HUES64 (cell line): ENCODE data around the gene WASF2.

Experiments used
- H3K27ac ChIP-seq: 2 replicates; pipeline ENCODE4 v1.7.0; 2013; ENCODE audit warnings: low read depth, low read length, inconsistent platforms
- H3K27me3 ChIP-seq: 2 replicates; pipeline ENCODE4 v1.6.1; 2013; ENCODE audit warnings: mild to moderate bottlenecking, low read length; ENCODE audit not compliant: insufficient read depth
- H3K36me3 ChIP-seq: 2 replicates; pipeline ENCODE4 v1.6.1; 2013; ENCODE audit warnings: mild to moderate bottlenecking, low read length; ENCODE audit not compliant: insufficient read depth
- H3K4me1 ChIP-seq: 2 replicates; pipeline ENCODE4 v1.6.1; 2013; ENCODE audit warnings: mild to moderate bottlenecking, low read length, moderate library complexity; ENCODE audit not compliant: insufficient read depth
- H3K4me3 ChIP-seq: 2 replicates; pipeline ENCODE4 v1.5.1; 2013; ENCODE audit warnings: mild to moderate bottlenecking, low read length, moderate library complexity
- H3K9ac ChIP-seq: 2 replicates; pipeline ENCODE4 v1.6.1; 2013; ENCODE audit warnings: mild to moderate bottlenecking, low read depth, low read length
- H3K9me3 ChIP-seq: 2 replicates; pipeline ENCODE4 v1.6.1; 2013; ENCODE audit warnings: low read depth, low read length; ENCODE audit not compliant: insufficient read depth
- WGBS: fragments of 150-250, 120-280 bp; methylation state at CpG from one replicate; pipeline ENCODE4 v1.1.7; 2013; ENCODE audit warnings: missing lambda C conversion rate; 5-methylcytosine and 5-hydroxymethylcytosine counted together

WASF2 gene

DNA sequence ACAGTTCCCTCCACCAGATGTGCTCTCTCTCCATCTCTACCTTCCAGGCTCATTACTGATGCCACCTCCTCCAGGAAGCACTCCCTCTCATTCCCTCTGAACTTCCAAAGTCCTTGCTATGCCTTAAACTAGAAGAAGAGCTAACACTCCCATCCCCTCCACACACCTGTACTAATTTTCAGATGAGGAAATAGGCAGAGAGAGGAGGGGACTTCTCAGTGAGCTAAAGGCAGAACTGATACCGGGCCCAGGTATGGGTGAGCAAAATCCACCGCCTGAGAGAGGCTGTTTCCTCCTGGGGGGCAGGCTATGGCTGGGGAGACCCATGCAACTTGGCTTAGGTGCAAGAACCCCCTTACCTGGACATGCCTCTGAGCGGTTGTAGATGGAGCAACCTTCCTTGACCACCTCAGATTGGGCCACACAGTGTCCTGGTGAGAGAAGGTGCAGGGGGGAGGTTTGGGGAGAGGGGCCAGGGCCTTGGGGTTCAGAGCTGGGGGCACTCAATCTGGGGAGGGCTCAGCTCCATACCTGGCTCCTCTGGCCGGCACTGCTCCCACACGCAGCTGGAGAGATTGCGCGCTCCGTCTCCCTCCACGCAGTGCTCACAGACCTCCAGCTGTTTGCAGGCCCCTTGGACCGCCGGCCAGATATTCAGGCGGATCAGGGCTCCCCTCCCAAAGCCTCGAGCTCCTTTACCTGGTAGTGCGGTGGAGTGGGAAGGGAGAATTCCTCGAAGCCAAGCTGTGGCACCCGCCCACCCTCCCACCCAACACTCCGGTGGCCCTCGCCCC, 107.8 kb downstream of the WASF2 start:
- H3K9ac ChIP-seq = no peak overlapping the region
- 80% methylated on average over 13 of the region's 18 CpGs for WGBS
- H3K4me1 ChIP-seq = no peaks in the 10 kb centered on the region
- peaks cover 15% of the 10 kb centered on the region for H3K27me3 ChIP-seq
- no peak overlapping the region for H3K4me3 ChIP-seq
- H3K36me3 ChIP-seq = no peaks in the 10 kb centered on the region
- H3K9me3 ChIP-seq = no peaks in the 10 kb centered on the region
- H3K27ac ChIP-seq = no peak overlapping the region

DNA sequence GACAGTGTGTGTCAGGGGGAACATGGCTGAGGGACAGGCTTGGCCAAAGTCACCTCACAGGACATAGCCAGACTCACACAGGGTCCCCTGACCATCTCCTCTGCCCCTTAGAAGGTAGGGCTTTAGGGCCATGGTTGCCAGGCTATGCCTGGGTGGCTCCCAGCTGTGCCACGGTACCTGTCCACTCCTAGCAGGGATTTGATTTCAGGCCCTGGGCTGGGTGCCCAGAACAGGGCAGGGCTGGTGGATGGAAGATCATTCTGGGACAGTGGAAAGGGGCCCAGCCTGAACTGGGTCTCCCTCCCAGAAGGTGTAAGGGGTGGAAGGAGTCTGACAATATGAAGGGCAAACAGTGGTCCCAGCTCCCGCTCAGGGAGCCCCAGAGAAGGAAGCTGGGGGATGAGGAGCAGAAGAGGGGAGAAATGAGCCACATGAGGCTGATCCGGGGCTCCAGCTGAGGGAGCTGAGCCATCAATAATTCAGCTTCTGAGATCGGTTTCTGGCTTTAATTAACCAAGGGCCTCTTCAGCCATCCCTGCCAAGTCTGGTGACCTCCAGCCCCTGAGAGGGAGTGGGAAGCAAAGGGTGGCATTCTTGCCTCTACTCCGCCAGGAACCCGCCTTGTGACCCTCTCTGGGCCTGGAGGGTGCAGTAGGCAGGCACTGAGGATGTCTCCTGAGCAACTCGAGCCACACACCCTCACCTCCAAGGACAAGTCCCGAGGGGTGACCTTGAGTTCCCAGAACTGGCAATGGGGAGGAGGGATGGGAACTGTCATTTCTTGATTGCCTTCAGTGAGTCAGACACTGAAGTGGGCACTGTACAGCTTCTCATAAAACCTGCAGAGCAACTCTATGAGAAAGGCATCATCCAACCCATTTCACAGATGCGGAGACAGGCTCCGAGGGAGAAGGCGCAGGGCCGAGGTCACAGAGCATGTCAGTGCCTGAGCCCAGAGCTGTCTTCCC, 108.9 kb downstream of the WASF2 start:
- H3K27ac ChIP-seq = no peak overlapping the region
- H3K4me1 ChIP-seq = no peaks in the 10 kb centered on the region
- no peak overlapping the region for H3K9ac ChIP-seq
- 91% methylated on average over 12 of the region's 12 CpGs for WGBS
- no peaks in the 10 kb centered on the region for H3K9me3 ChIP-seq
- no peaks in the 10 kb centered on the region for H3K36me3 ChIP-seq
- peaks cover 15% of the 10 kb centered on the region for H3K27me3 ChIP-seq
- H3K4me3 ChIP-seq = no peak overlapping the region

GRCh38 chr1:27380224-27380623, 109.7 kb downstream of the WASF2 start:
- no peak overlapping the region for H3K9ac ChIP-seq

DNA sequence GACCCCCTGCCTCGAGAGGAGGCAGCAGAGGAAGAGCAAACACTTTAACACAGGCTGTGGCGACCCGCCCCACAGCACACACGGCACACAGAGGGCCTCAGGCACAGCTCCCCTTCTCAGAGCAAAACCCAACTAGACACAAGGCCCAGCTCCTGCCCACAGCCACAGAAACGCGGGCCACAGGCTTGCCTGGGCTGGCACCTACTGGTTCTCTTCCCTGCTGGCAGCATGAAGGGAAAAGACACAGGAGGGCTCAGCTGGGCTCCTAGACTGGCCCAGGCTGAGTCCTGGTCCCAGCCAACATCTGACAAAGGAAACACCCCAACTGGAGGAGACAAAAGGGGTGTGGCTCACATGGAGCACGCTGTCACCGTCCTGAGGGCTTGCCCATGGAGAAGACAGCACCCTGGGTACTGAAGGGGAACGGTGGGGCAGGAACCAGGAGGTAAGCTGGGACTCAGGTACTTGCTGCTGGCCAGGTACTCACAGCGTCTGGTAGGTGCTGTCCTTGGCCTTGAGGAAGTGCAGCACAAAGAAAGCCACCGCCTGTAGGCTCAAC, 110.3 kb downstream of the WASF2 start:
- no peaks in the 10 kb centered on the region for H3K4me1 ChIP-seq
- no peak overlapping the region for H3K27ac ChIP-seq
- 80% methylated on average over 11 of the region's 11 CpGs for WGBS
- no peaks in the 10 kb centered on the region for H3K9me3 ChIP-seq
- H3K9ac ChIP-seq = no peak overlapping the region
- no peak overlapping the region for H3K4me3 ChIP-seq
- H3K36me3 ChIP-seq = no peaks in the 10 kb centered on the region
- peaks cover 15% of the 10 kb centered on the region for H3K27me3 ChIP-seq

More at GRCh38 chr1:27380224-27380623, 109.7 kb downstream of the WASF2 start:
- H3K9me3 ChIP-seq = no peaks in the 10 kb centered on the region
- WGBS = 91% methylated on average over 4 of the region's 4 CpGs
- H3K27ac ChIP-seq = no peak overlapping the region
- H3K4me1 ChIP-seq = no peaks in the 10 kb centered on the region
- H3K36me3 ChIP-seq = no peaks in the 10 kb centered on the region
- no peak overlapping the region for H3K4me3 ChIP-seq
- H3K27me3 ChIP-seq = peaks cover 15% of the 10 kb centered on the region

DNA sequence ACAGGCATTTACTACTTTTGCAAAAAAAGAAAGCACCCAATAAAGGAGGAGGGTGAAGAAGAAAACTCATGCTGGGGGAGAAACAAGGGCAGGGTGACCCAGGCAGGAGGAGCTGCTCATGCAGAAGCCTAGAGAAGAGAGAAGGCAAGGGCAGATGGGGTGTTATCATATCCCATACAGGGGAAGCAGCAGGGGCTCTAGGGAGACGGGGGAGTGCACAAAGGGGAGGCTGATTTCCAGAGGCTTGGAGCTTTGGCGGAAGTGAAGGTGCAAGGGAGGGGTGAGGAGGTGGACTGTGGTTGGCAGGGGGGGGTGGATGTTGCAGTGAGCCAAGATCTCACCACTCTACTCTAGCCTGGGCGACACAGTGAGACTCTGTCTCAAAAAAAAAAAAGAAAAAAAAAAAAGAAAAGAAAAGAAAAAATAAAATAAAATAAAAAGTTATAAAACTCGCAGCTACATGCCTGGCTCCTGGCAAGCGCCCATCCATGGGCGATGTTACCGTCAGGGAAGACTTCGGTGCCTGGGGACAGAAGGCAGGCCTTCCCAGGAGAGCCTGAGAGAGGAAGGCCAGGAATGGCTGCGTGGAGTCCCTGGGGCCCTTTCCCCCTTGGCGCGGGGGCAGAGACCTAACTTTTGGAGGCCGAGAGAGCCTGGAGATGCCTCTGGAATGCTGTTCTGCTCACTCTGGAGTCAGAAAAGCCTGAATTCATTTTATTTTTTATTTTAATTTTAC, 112.0 kb downstream of the WASF2 start:
- no peaks in the 10 kb centered on the region for H3K36me3 ChIP-seq
- peaks cover 15% of the 10 kb centered on the region for H3K27me3 ChIP-seq
- H3K27ac ChIP-seq = no peak overlapping the region
- H3K9me3 ChIP-seq = no peaks in the 10 kb centered on the region
- no peak overlapping the region for H3K4me3 ChIP-seq
- 87% methylated on average over 11 of the region's 12 CpGs for WGBS
- H3K4me1 ChIP-seq = no peaks in the 10 kb centered on the region
- H3K9ac ChIP-seq = no peak overlapping the region

GRCh38 chr1:27374362-27375086, 115.4 kb downstream of the WASF2 start, which contains the start of gene FCN3:
FCN3 (minus strand) TSS chr1:27374824; CDS start chr1:27374818, 6 bp downstream.
- WGBS = 81% methylated on average over 4 of the region's 4 CpGs
- H3K27me3 ChIP-seq = no peaks in the 10 kb centered on the region
- H3K4me1 ChIP-seq = no peaks in the 10 kb centered on the region
- no peaks in the 10 kb centered on the region for H3K36me3 ChIP-seq
- H3K27ac ChIP-seq = no peak within 1 kb of the TSS
- no peak within 1 kb of the TSS for H3K9ac ChIP-seq
- no peak within 1 kb of the TSS for H3K4me3 ChIP-seq
- no peaks in the 10 kb centered on the region for H3K9me3 ChIP-seq

- no peaks in the 10 kb centered on the region for H3K27me3 ChIP-seq
- no peaks in the 10 kb centered on the region for H3K9me3 ChIP-seq
- H3K9ac ChIP-seq = no peak overlapping the region
- WGBS = 87% methylated on average over 11 of the region's 11 CpGs
- no peak overlapping the region for H3K4me3 ChIP-seq
- H3K4me1 ChIP-seq = no peaks in the 10 kb centered on the region
- no peak overlapping the region for H3K27ac ChIP-seq
- H3K36me3 ChIP-seq = no peaks in the 10 kb centered on the region
Observed at GRCh38 chr1:27372808-27373690, 116.9 kb downstream of the WASF2 start.

GRCh38 chr1:27372022-27372807, 117.8 kb downstream of the WASF2 start:
- no peaks in the 10 kb centered on the region for H3K27me3 ChIP-seq
- no peak overlapping the region for H3K27ac ChIP-seq
- WGBS = 94% methylated on average over 19 of the region's 19 CpGs
- H3K9me3 ChIP-seq = no peaks in the 10 kb centered on the region
- no peak overlapping the region for H3K9ac ChIP-seq
- H3K4me1 ChIP-seq = peaks cover 6% of the 10 kb centered on the region; the same call in 1 of the 2 replicates
- H3K36me3 ChIP-seq = no peaks in the 10 kb centered on the region
- no peak overlapping the region for H3K4me3 ChIP-seq

DNA sequence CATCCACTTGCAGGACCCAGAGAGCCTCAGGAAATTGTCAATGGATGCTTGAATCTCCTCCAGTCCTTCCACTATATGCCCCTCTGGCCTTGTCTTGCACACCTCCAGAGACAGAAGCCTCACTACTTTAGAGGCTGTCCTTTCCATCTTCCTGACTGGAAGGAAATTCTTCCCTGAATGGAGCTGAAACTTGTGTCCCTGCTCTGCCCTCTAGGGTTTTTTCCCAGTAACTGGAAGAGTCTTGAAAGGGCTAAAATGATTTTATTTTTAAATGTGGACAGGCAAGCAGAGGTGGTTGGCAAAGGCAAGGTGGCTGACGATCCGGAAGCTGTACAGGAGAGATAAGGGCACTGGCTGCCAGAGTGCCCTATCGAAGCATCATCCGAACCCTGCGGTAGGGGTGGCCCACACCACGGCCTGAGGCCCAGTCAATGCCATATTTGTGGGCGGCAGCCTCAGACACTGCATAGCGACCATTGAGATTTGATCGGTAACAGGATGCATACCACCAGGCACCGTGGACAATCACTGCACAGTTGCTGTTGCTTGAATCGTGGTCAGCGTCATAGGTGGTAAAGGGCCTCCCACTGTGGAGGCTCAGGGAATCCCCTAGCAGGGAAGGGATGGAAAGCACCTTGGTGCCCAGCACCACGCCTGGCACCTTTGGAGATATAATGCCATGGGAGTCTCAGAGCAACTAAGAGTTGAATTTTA, 120.9 kb downstream of the WASF2 start:
- Histone ChIP-seq H3K27me3 (no peaks in the 10 kb centered on the region), H3K9ac (no peak overlapping the region), H3K4me1 (peaks cover 18% of the 10 kb centered on the region), H3K36me3 (no peaks in the 10 kb centered on the region), H3K9me3 (no peaks in the 10 kb centered on the region), H3K27ac (no peak overlapping the region), H3K4me3 (no peak overlapping the region)
- WGBS = 84% methylated on average over 13 of the region's 13 CpGs
